Omental fat pad (tissue), 4 donors: ENCODE data around the gene HAUS8. TPM values are rescaled to one million over a fixed set of nuclear protein-coding genes. Genes with fewer than 3 reads are reported as not detected.

Experiments
- ATAC-seq: fragments of 150-250 bp; one replicate; pipeline ENCODE4 v1.9.1; 2016; ENCODE audit warnings: mild to moderate bottlenecking, moderate library complexity; ENCODE audit not compliant: low FRiP score
- DNase-seq: peaks from one replicate; pipeline ENCODE4 v3.0.0-alpha.2; 2019; ENCODE audit warnings: low spot score
- total RNA-seq, 4 donors: library from RNA; depleted of rRNA; stranded (reverse); fragments of >200 nt; gene quantifications; one replicate each; pipeline ENCODE4 v1.1.0, GENCODE V29; 2016
- TF ChIP-seq, protein P1 (sequence below), 3 donors: fragments of 450-650 bp; IDR thresholded peaks; one replicate each; pipeline ENCODE4 v1.5.1; 2016 to 2017; ENCODE audit warnings: antibody characterized with exemption in 3 of 3, mild to moderate bottlenecking in 3 of 3, moderate library complexity in 2 of 3

The HAUS8 gene
- total RNA-seq, 4 donors from 2014 or later = 4.0 to 7.3 (median 6.1) TPM

DNA sequence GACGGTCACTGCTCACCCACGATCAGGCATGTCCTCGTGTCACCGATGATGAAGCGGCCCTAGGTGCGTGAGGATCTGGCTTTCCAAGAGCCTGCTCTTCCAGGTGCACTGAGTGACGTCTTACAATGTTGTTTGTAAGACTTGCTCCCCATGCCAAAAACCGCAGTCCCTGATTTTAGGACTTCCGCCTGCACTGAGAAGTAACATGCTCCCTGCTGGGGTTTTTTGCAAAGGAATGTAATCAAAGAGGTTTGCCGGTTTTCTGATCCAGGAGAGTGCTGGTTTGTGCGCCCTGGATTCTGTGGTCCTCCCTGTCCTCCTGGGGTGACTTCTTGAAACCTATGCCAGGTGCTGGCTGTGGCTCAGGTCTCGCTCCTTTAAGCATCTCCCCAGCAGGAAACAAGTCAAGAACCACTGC lies 39.2 kb upstream of the HAUS8 start:
- DNase-seq (no peak), ATAC-seq (no peak)
- TF ChIP-seq, protein P1, sequence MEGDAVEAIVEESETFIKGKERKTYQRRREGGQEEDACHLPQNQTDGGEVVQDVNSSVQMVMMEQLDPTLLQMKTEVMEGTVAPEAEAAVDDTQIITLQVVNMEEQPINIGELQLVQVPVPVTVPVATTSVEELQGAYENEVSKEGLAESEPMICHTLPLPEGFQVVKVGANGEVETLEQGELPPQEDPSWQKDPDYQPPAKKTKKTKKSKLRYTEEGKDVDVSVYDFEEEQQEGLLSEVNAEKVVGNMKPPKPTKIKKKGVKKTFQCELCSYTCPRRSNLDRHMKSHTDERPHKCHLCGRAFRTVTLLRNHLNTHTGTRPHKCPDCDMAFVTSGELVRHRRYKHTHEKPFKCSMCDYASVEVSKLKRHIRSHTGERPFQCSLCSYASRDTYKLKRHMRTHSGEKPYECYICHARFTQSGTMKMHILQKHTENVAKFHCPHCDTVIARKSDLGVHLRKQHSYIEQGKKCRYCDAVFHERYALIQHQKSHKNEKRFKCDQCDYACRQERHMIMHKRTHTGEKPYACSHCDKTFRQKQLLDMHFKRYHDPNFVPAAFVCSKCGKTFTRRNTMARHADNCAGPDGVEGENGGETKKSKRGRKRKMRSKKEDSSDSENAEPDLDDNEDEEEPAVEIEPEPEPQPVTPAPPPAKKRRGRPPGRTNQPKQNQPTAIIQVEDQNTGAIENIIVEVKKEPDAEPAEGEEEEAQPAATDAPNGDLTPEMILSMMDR (IDR thresholded peaks at IDR 0.05) = no peak

DNA sequence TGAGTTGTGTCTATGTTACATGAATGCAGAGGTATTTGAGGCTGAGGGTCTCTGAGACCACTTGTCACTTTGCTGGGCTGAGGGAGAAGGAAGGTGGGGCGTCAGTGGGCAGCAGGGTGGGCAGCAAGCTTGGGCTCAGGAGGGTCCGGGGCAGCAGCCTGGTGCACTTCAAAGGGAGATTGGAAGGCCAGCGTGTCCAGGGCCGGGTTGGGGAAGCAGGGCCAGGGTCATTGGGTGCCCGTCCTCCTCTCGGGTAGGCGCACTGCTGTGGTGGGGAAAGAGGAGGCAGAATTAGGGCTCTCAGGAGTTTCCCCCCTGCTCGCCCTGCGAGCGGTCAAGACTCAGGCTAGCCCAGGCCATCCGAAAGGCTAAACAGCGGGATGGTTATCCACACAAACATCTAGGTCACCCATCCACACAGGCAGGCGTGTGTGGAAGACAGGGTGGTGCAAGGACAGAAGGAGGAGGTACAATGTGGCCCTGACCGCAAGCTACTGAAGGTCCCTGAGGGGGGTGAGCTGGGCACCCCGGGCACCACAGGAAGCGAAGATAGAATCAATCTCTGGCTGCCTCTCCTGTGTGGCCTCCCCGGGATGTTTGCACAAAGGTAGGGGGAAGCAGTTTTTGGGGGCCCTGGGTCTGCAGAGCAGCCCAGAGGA lies 38.0 kb upstream of the HAUS8 start:
- no peak for ATAC-seq
- DNase-seq = no peak
- TF ChIP-seq, protein P1 (IDR thresholded peaks at IDR 0.05) = no peak

DNA sequence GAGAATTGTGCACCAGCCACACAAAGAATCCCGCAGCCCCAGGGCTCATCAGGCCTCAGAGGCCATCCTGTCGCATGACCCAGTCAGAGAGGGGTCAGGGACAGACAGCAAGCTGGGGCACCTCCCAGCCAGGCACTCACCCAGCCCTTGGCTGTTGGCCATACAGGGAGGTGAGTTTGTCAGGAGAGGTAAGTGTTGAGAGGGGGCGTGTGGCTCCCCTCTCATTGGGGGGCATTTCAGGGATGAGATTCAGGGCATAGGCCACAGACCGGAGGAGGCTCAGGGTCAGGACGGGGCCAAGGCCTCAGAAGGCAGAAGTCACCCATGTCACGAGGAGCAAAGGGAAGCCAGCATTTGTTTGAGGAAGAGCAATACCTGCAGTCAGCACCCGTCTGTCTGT lies 37.4 kb upstream of the HAUS8 start:
- no peak for ATAC-seq
- TF ChIP-seq, protein P1 (IDR thresholded peaks at IDR 0.05) = no peak
- DNase-seq = no peak

DNA sequence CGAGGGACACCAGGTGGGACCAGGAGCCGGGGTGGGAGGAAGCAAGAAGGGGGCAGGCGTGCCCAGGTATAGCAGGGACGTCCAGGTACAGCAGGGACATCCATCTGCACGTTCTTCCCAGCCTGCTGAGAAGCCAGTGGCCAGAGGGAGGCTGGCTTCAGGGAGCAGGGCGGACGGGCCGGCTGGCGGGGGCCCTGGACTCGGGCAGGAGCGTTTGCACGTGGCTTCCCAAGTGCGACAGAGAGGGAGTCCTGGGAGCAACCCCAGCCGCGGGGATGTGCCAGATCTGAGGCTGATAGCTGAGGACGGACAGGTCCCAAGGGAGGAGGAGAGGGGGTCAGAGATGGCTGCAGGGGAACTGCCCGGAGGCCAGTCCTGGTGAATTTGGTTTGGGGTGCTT lies 37.0 kb upstream of the HAUS8 start:
- DNase-seq (no peak), ATAC-seq (no peak)
- TF ChIP-seq, protein P1 (IDR thresholded peaks at IDR 0.05) = no peak

DNA sequence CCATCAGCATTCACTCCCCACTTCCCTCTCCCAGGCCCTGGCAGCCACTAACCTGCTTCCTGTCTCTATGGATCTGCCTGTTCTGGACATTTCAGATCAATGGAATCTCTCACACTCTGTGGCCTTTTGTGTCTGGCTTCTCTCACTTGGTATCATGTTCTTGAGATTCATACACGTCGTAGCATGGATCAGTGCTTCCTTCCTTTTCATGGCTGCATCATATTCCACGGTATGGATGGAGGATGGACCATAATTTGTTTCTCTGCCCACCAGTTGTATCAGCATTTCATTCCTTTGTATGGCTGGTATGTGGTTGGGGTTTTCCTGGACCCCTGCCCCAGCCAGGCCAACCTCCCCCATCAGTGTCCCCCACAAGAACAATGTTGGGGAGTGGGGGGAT lies 36.5 kb upstream of the HAUS8 start:
- TF ChIP-seq, protein P1 (IDR thresholded peaks at IDR 0.05) = no peak
- no peak for DNase-seq
- ATAC-seq = no peak

DNA sequence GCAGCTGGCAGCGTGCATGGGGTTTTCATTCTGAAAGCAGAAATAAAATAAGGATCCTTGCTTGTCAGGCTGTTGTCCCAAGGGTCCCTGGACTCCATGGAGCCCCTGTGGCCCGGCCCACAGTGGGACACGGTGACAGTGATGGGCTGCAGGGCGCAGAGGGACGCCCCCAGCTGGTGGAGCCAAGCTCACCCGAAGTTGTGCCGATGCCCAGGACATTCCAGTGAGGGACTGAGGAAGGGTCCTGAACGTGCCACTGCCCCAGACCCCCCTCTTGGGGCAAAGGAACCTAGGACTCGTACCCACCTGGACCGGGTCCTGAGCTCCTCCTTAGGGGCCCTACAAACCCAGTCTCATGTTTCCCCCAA lies 35.3 kb upstream of the HAUS8 start:
- no peak for ATAC-seq
- no peak for DNase-seq
- TF ChIP-seq, protein P1 (IDR thresholded peaks at IDR 0.05) = no peak

DNA sequence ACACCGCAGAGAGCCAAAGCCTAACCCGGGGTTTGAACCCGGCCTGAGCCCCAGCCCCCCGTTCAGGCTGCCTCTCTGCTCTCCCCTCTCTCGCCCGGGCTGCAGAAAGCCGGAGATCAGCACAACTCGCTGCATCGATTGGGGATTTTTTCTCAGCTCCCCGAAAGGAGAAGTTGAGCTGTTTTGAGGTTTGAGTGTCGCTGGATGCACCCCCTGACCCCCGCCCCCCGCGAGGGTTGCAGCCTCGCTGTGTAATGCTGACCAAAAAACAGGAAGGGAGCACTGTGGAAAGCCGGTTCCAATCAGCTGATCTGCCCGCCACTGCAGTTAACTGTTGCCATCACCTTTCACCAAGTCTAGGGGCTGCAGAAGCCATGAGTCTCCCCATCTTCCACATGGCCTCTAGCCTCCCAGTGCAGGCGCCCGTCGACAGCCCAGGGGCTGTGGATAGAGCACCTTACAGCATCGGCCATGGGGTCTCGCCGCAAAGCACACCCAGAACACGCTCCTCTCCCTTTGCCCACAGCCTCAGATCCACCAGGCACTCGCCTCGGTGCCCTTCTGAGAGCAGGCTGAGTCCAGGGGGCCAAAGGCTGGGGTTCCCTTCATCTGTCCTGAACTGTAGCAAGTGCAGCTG lies 34.8 kb upstream of the HAUS8 start:
- ATAC-seq (no peak), DNase-seq (no peak)
- TF ChIP-seq, protein P1 (IDR thresholded peaks at IDR 0.05) = no peak
